AG09319 (cell line): ENCODE data around the gene NUMBL.

Experiments used
- DNase-seq: peaks from one replicate; pipeline ENCODE4 v3.0.0-alpha.2; 2010; ENCODE audit warnings: low read depth; ENCODE audit errors: extremely low read depth
- TF ChIP-seq, protein P1 (sequence below): IDR thresholded peaks from 2 replicates; pipeline ENCODE4 v1.5.1; 2011; ENCODE audit warnings: low read depth, mild to moderate bottlenecking, inconsistent platforms, low read length, moderate library complexity

NUMBL gene

DNA sequence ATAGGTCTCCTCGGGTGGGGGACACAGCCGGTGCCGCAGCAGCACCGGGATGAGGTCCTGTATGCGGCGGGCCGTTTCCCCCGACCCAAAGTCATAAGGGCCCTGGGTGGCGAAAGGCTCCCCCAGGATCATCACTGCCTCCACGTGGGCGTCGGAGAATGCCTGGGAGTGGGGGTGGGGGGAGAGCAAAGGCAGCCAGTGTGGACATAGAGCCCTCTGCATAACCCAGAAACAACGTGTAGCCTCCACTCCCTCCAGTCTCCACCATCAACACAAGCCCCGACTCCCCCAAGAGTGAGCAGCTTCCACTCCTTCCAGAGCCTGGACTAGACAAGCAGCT lies 1.7 kb upstream of the NUMBL start:
- TF ChIP-seq, protein P1, sequence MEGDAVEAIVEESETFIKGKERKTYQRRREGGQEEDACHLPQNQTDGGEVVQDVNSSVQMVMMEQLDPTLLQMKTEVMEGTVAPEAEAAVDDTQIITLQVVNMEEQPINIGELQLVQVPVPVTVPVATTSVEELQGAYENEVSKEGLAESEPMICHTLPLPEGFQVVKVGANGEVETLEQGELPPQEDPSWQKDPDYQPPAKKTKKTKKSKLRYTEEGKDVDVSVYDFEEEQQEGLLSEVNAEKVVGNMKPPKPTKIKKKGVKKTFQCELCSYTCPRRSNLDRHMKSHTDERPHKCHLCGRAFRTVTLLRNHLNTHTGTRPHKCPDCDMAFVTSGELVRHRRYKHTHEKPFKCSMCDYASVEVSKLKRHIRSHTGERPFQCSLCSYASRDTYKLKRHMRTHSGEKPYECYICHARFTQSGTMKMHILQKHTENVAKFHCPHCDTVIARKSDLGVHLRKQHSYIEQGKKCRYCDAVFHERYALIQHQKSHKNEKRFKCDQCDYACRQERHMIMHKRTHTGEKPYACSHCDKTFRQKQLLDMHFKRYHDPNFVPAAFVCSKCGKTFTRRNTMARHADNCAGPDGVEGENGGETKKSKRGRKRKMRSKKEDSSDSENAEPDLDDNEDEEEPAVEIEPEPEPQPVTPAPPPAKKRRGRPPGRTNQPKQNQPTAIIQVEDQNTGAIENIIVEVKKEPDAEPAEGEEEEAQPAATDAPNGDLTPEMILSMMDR, result no peak
- no peak for DNase-seq

GRCh38 chr19:40691421-40692211 lies 1.2 kb upstream of the NUMBL start:
- DNase-seq, result no peak
- TF ChIP-seq, protein P1, result no peak

GRCh38 chr19:40690693-40691420 lies 406 bp upstream of the NUMBL start:
- DNase-seq, result peak; percentile 87
- TF ChIP-seq, protein P1, result no peak

DNA sequence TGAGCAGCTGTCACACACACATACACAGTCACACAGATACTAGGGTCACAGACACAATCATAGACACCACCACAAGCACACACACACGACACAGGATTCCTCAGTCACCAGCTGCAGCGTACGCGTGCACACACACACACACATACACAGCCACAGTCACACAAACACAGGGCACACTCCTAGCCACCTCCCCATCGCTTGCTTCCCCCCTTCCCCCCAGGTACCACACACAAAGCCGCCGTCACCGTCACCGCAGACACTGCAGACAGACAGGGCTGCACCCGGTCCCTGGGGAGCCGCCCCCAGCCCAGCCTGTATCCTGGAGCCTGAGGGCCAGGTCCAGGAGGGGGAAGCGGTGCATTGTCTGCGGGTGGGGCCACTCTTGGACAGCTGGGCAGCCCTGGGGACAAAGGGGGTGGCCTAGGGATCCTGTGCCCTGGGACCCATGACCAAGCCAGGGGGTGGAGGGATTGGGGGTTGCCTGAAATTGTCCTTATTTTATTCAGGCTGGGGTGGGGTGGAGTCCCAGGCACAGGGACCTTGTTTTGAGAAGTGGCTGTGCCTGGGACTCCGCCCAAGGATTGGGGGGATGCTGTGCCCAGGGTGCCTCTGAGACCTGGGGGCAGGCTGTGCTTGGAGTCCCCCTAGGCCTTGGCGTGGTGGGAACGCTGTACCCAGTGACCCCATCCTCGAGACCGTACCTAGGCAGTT lies 957 bp downstream of the NUMBL start:
- TF ChIP-seq, protein P1, result no peak
- DNase-seq, result no peak

DNA sequence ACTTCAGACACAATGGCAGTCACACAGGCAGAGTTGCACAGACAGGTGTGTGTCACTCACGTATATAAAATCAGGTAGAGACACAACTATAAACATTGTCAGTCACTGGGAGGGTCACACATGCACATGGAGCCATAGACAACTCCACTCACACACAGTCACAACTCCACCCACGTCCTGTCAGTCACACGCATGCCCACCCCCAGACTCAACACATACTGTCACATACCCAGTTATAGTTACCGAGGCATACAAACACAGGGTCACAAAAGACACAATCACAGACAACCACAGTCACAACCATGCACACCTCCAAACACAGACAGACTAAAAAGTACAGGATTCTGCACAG lies 1.5 kb downstream of the NUMBL start:
- TF ChIP-seq, protein P1, result no peak
- no peak for DNase-seq

DNA sequence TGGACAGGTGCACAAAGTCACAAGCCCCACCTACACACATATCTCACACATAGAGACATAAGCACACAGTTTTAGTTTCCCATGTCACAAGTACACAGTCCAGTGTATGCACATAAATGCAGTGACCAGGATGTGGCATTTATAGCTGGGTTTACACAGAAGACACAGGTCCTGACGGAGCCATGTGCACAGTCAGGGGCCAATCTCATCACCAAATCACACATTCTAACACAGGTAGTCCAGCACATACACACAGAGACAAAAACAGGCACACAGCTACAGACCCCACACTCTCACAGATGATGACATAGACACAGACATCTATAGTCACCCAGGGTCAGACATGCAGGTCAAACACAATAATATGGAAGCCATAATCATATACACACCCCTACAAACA lies 2.1 kb downstream of the NUMBL start:
- TF ChIP-seq, protein P1, result no peak
- no peak for DNase-seq

DNA sequence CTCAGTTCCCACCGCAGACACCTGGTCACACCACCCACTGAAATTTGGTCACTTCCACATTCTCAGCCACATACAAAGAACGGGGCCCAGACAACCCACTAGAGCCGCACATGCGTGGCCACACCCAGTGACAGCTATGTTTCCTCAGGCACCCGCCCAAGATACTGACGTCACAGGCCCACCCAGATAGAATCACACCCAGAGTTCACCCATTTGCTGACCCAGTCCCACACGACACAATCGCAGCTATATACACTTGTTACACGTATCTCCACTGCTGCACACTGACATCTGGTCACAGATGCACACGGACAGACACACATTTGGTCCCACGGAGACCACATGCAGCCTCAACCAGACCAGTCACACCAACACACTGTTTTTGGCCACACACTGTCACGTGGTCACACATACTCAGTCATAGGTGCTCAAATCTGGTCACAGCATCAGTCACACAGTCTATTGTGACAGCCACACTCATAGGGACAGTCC lies 2.9 kb downstream of the NUMBL start:
- DNase-seq, result peak; percentile 42
- TF ChIP-seq, protein P1, result no peak
